GM12874 (cell line): ENCODE results near the gene DHCR7.

Experiments
- CTCF ChIP-seq: IDR thresholded peaks from 2 replicates; pipeline ENCODE4 v1.5.1; 2011; ENCODE audit warnings: low read depth, mild to moderate bottlenecking, control low read depth, low read length, moderate library complexity; ENCODE audit not compliant: insufficient read depth

Gene DHCR7

DNA sequence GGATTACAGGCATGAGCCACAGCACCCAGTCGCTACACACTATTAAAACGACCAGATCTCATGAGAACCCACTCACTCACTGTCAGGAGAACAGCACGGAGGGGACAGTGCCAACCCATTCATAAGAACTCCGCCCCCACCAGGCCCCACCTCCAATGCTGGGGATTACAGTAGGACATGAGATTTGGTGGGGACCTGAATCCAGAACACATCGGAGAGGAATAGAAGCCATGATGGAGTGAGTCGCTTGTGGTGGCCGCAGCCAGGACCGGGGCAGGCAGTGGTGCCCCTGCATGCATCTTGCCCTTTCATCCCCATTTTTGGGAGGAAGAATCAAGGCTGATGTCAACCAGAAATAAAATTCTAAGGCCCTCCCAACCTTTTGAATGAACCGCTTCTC is 13.5 kb upstream of the DHCR7 start:
- TF ChIP-seq CTCF: no peak

- no peak for TF ChIP-seq CTCF
Measured at GRCh38 chr11:71459767-71460320, 11.7 kb upstream of the DHCR7 start.

DNA sequence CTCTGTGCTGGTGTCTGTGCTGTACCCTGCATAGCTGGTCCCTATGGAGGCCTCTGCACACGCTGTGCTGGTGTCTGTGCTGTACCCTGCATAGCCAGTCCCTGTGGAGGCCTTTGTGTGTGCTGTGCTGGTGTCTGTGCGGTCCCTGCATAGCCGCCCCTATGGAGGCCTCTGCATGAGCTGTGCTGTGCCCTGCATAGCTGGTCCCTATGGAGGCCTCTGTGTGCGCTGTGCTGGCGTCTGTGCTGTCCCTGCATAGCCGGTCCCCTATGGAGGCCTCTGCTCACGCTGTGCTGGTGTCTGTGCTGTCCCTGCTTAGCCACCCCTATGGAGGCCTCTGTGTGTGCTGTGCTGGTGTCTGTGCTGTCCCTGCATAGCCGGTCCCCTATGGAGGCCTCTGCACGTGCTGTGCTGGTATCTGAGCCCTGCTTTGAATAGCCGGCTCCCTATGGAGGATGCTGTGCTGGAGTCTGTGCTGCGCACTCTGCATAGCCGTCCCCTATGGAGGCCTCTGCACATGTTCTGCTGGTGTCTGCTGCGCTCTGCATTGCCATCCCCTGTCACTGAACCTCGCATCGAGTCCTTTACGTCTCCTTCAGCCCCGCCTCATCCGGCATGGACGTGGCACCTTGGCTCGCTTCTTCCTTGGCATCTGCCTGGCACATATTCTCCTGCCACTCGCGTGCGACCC is 11.0 kb upstream of the DHCR7 start:
- TF ChIP-seq CTCF: no peak

DNA sequence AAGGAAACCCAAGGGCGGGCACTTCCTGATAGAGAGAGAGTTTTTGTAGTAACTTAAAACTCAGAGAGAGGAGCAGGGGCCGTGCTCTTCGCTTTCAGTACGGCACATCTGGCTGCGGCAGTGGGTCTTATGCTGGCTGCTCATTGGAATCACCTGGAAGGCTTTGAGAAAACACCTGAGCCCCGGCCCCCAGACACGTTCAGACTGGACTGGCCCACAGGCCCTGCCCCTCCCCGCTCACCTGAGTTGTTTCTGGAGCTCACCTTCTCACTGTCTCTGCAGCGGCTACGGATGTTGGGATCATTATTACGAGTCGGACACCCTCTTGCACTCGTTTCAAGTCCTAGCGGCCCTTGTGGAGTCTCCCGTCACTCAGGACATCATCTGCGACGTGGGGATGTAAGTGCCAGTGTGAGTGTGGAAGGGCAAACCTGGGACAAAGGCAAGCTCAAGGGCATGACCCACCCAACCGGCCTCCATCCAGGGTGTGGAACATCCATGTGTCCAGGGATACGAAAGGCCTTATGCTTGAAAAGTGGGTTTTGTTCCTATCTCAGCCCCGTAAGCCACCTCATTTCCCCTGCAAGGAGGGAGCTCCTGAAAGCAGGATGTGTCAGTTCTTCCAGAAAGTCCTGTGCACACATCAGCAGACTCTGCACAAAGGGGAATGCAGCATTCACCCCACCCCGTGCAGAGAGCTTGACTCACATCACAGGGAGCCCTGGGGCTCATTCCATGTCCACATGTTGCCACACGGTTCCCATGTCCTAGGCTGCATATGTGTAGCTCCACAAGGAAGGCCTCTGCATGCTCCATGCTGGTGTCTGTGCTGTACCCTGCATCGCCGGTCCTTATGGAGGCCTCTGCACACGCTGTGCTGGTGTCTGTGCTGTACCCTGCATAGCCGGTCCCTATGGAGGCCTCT is 10.2 kb upstream of the DHCR7 start:
- no peak for TF ChIP-seq CTCF

DNA sequence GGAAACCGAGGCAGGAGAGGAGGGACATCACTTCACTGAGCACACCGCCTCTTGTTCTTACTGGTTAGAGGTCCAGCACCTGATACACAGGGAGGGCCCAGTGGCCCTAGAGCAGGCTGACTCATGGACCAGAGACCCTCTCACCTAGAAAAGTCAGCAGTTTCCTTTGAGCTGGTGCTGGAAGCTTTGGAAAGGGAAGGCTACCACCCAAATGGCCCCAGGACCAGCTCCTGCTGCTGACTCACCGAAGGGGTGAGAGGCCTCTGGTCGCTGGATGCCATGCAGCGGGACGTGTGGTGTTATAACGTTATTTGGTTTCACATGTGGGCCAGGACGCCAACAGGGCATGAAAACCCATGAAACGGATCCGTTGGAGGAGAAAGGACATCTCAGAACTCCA is 8.6 kb upstream of the DHCR7 start:
- TF ChIP-seq CTCF: no peak

DNA sequence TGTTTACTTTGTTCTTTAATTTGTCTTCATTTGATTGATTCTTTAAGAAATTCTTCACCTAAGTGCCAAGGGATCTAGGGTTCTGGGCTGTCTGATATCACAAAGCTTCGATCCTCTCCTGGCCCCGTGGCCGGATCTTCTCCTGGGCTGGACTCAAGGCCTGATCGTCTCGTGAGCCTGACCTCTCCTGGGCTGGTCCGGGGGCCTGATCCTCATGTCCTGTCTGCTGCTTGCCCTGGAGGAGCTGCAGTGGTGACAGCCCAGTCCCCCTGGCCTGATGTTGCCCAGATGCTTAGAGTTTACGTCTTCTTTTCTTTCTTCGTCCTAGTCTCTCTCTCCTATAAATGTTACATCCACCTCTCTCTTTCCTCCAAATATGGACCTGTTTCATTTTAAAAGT is 8.1 kb upstream of the DHCR7 start:
- no peak for TF ChIP-seq CTCF

GRCh38 chr11:71454470-71455113 is 6.4 kb upstream of the DHCR7 start:
- TF ChIP-seq CTCF: no peak
